GM23338 (cell line): ENCODE data around the gene DPT. TPM values are rescaled to one million over a fixed set of nuclear protein-coding genes. Genes with fewer than 3 reads are reported as not detected.

Source experiments
- ATAC-seq: fragments of 200-7000 bp; cut with Tn5 transposase; 3 replicates; pipeline ENCODE4 v1.9.1; 2020
- DNase-seq: peaks from one replicate; pipeline ENCODE4 v3.0.0-alpha.2; 2015; ENCODE audit warnings: low spot score
- H2AFZ ChIP-seq: fragments of 200-600 bp; sonication (generic); 2 replicates; pipeline ENCODE4 v1.8.0; 2016; ENCODE audit warnings: antibody characterized with exemption, mild to moderate bottlenecking, moderate library complexity
- H3F3A ChIP-seq: fragments of 200-600 bp; sonication (generic); replicated peaks from 2 replicates; pipeline ENCODE4 v1.8.0; 2017; ENCODE audit warnings: antibody characterized with exemption, mixed run types, low read depth
- H3K27ac ChIP-seq: fragments of 200-600 bp; sonication (generic); 2 replicates; pipeline ENCODE4 v1.6.1; 2016; ENCODE audit warnings: low read depth
- H3K27me3 ChIP-seq: fragments of 200-600 bp; sonication (generic); 2 replicates; pipeline ENCODE4 v1.8.0; 2016; ENCODE audit warnings: mild to moderate bottlenecking, mixed run types, moderate library complexity; ENCODE audit not compliant: insufficient read depth
- H3K36me3 ChIP-seq: fragments of 200-600 bp; sonication (generic); 2 replicates; pipeline ENCODE4 v1.8.0; 2016; ENCODE audit warnings: mild to moderate bottlenecking; ENCODE audit not compliant: insufficient read depth
- H3K4me1 ChIP-seq: fragments of 200-600 bp; sonication (generic); 2 replicates; pipeline ENCODE4 v1.8.0; 2016; ENCODE audit warnings: mild to moderate bottlenecking, moderate library complexity; ENCODE audit not compliant: insufficient read depth
- H3K4me2 ChIP-seq: fragments of 200-600 bp; sonication (generic); 2 replicates; pipeline ENCODE4 v1.7.1; 2017; ENCODE audit warnings: mixed run types
- H3K4me3 ChIP-seq: fragments of 200-600 bp; sonication (generic); 2 replicates; pipeline ENCODE4 v1.6.1; 2016; ENCODE audit warnings: mixed run types
- H3K79me2 ChIP-seq: fragments of 200-600 bp; sonication (generic); replicated peaks from 2 replicates; pipeline ENCODE4 v1.8.0; 2017; ENCODE audit warnings: mild to moderate bottlenecking; ENCODE audit not compliant: insufficient read depth
- H3K9me2 ChIP-seq: fragments of 200-600 bp; sonication (generic); 2 replicates; pipeline ENCODE4 v1.8.0; 2017; ENCODE audit not compliant: insufficient read depth
- H4K20me1 ChIP-seq: fragments of 200-600 bp; sonication (generic); replicated peaks from 2 replicates; pipeline ENCODE4 v1.8.0; 2017; ENCODE audit warnings: mild to moderate bottlenecking; ENCODE audit not compliant: insufficient read depth
- H3K27ac Mint-ChIP-seq: 2 replicates; pipeline ENCODE4 v1.8.0; 2020; ENCODE audit warnings: inconsistent platforms, mild to moderate bottlenecking, moderate library complexity, mixed read lengths
- H3K27me3 Mint-ChIP-seq: 3 replicates; pipeline ENCODE4 v1.8.0; 2022; ENCODE audit warnings: low read depth, mild to moderate bottlenecking, moderate library complexity, mixed read lengths, inconsistent platforms; ENCODE audit not compliant: insufficient read depth, poor library complexity
- H3K36me3 Mint-ChIP-seq: 3 replicates; pipeline ENCODE4 v1.8.0; 2021; ENCODE audit warnings: low read depth, mild to moderate bottlenecking, inconsistent platforms, moderate library complexity, mixed read lengths
- H3K4me1 Mint-ChIP-seq: 3 replicates; pipeline ENCODE4 v1.8.0; 2020; ENCODE audit warnings: mild to moderate bottlenecking, inconsistent platforms, mixed read lengths
- H3K4me3 Mint-ChIP-seq: 3 replicates; pipeline ENCODE4 v1.8.0; 2021; ENCODE audit warnings: moderate library complexity, mild to moderate bottlenecking, inconsistent platforms, mixed read lengths
- H3K9me3 Mint-ChIP-seq: 3 replicates; pipeline ENCODE4 v1.8.0; 2020; ENCODE audit warnings: moderate library complexity, mild to moderate bottlenecking, inconsistent platforms, mixed read lengths
- CREB1 ChIP-seq: fragments of 250-450 bp; sonication (Bioruptor Pico); IDR thresholded peaks from 2 replicates; pipeline ENCODE4 v1.5.0; 2020; ENCODE audit warnings: low read depth, mild to moderate bottlenecking, moderate library complexity
- CTCF ChIP-seq, 2 experiments: fragments of 200-600 bp in 1 of 2; sonication (generic) in 1 of 2; conservative IDR thresholded peaks; 2 replicates each; pipeline versions ENCODE4 v1.5.1 to v1.6.1; 2016 to 2017; ENCODE audit warnings: antibody characterized with exemption in 2 of 2, low read depth in 2 of 2, mild to moderate bottlenecking in 2 of 2, moderate library complexity in 1 of 2
- EZH2 ChIP-seq: fragments of 200-600 bp; sonication (generic); IDR thresholded peaks from one replicate; pipeline ENCODE4 v1.8.0; 2017; ENCODE audit warnings: antibody characterized with exemption, mild to moderate bottlenecking, low read depth; ENCODE audit not compliant: unreplicated experiment
- ZNF331 ChIP-seq: fragments of 250-450 bp; sonication (Bioruptor Pico); IDR thresholded peaks from 2 replicates; pipeline ENCODE4 v1.5.0; 2020; ENCODE audit warnings: low read depth, mild to moderate bottlenecking, moderate library complexity
- polyA plus RNA-seq: library from polyadenylated mRNA; unstranded; fragments of >200 nt; fragmentation: Nextera tagmentation; extraction: Ambion mirVana; gene quantifications from 2 replicates; pipeline ENCODE4 v1.2.1, GENCODE V29; 2016
- total RNA-seq: library from RNA; depleted of rRNA; stranded (reverse); fragments of >200 nt; shearing (Covaris generic); gene quantifications from 2 replicates; pipeline ENCODE4 v1.2.3, GENCODE V29; 2014
- TF ChIP-seq, protein P1 (sequence below): fragments of 250-450 bp; sonication (Bioruptor Pico); IDR thresholded peaks from 2 replicates; pipeline ENCODE4 v1.5.0; 2020; ENCODE audit warnings: mild to moderate bottlenecking, moderate library complexity

Gene DPT
- total and polyA plus RNA-seq, 2 experiments from 2014 or later: not detected

DNA sequence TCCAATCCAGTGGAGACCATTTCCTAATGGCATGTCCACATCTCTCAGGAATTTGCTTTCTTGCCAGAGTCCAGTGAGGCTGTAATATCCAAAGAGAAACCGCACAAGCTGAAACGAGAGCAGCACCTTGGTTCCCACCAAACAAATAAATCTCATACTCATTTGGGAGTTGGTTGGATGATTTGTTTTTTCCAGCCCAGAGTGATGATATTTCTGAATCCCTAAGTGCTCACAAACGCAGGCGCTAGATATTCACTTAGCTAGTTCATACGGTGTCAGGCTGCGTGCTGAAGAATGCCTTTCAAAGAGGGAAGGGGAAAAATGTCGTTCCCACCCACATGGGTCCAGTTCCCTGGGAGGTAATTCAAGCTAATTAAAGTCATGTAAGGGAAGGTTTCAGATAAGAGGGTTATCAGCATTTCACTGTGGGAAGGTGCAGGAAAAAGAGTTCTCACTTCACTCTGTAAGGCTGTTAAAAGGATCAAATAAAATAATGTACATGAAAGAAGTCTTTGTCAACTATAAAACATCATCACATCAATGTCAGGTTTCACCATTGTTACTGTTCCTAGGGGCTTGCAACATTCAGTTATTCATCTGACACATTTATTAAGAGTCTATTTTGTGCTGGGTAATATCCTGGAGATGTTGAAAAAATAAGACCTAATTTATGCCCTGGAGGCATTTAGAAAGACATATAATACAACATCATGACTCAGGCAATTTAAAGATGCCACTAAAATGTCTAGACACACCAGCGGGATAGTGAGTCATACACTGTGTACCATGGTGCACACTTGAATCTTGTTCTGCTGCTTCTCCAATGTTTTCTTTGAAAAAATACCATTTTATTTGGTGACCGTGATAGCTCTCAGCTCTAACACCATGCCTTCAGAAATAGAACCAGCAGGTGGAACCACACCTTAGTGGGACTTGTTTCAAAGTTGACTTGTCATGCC lies 19.3 kb downstream of the DPT start (continued):
- TF ChIP-seq, protein P1, sequence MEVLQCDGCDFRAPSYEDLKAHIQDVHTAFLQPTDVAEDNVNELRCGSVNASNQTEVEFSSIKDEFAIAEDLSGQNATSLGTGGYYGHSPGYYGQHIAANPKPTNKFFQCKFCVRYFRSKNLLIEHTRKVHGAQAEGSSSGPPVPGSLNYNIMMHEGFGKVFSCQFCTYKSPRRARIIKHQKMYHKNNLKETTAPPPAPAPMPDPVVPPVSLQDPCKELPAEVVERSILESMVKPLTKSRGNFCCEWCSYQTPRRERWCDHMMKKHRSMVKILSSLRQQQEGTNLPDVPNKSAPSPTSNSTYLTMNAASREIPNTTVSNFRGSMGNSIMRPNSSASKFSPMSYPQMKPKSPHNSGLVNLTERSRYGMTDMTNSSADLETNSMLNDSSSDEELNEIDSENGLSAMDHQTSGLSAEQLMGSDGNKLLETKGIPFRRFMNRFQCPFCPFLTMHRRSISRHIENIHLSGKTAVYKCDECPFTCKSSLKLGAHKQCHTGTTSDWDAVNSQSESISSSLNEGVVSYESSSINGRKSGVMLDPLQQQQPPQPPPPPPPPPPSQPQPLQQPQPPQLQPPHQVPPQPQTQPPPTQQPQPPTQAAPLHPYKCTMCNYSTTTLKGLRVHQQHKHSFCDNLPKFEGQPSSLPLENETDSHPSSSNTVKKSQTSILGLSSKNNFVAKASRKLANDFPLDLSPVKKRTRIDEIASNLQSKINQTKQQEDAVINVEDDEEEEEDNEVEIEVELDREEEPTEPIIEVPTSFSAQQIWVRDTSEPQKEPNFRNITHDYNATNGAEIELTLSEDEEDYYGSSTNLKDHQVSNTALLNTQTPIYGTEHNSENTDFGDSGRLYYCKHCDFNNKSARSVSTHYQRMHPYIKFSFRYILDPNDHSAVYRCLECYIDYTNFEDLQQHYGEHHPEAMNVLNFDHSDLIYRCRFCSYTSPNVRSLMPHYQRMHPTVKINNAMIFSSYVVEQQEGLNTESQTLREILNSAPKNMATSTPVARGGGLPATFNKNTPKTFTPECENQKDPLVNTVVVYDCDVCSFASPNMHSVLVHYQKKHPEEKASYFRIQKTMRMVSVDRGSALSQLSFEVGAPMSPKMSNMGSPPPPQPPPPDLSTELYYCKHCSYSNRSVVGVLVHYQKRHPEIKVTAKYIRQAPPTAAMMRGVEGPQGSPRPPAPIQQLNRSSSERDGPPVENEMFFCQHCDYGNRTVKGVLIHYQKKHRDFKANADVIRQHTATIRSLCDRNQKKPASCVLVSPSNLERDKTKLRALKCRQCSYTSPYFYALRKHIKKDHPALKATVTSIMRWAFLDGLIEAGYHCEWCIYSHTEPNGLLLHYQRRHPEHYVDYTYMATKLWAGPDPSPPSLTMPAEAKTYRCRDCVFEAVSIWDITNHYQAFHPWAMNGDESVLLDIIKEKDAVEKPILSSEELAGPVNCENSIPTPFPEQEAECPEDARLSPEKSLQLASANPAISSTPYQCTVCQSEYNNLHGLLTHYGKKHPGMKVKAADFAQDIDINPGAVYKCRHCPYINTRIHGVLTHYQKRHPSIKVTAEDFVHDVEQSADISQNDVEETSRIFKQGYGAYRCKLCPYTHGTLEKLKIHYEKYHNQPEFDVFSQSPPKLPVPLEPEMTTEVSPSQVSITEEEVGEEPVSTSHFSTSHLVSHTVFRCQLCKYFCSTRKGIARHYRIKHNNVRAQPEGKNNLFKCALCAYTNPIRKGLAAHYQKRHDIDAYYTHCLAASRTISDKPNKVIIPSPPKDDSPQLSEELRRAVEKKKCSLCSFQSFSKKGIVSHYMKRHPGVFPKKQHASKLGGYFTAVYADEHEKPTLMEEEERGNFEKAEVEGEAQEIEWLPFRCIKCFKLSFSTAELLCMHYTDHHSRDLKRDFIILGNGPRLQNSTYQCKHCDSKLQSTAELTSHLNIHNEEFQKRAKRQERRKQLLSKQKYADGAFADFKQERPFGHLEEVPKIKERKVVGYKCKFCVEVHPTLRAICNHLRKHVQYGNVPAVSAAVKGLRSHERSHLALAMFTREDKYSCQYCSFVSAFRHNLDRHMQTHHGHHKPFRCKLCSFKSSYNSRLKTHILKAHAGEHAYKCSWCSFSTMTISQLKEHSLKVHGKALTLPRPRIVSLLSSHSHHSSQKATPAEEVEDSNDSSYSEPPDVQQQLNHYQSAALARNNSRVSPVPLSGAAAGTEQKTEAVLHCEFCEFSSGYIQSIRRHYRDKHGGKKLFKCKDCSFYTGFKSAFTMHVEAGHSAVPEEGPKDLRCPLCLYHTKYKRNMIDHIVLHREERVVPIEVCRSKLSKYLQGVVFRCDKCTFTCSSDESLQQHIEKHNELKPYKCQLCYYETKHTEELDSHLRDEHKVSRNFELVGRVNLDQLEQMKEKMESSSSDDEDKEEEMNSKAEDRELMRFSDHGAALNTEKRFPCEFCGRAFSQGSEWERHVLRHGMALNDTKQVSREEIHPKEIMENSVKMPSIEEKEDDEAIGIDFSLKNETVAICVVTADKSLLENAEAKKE (CRISPR knock-in tag): no peak
- TF ChIP-seq EZH2 (no peak), ZNF331 (CRISPR knock-in tag) (no peak), CREB1 (no peak)

DNA sequence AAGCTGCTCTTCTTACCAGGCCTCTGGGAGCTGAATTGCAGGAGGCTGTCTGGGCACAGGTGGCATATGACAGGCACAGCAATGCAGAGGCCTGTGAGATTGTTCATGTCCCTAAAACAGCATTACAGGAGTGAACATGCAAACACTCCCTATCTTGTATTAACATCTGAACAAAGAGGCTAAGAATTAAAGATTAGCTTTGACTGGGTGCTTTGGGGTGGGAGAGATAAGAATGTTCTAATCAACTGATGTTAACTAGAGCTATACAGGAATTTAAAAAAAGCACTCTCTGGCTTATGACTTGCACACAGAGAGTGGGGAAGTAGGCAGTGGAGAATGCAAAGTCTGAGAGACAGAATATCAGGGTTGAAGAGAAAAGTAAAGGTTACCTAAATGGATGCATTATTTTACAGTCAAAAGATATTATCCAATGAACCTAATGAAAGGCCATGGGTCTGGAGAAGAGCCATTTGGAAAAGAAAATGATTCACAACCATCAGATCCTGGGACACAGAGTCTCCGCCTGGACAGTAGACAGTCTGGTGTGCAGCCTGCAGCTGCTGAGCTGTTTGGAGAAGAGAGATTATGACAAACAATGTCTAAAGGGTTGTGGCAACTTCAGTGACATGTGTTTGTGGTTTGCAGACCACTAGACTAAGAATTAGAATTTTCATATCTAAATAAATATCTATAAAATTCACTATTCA lies 20.2 kb downstream of the DPT start:
- no peak overlapping the region for H2AFZ ChIP-seq
- H3K9me2 ChIP-seq: 0 out of 2 replicates have a peak, but pooled peaks cover 4% of the 10 kb centered on the region
- H3K79me2 ChIP-seq: no peaks in the 10 kb centered on the region
- Mint-ChIP-seq H3K4me3 (no peak overlapping the region), H3K4me1 (no peaks in the 10 kb centered on the region), H3K27me3 (no peaks in the 10 kb centered on the region), H3K27ac (no peak overlapping the region), H3K9me3 (no peaks in the 10 kb centered on the region), H3K36me3 (no peaks in the 10 kb centered on the region)
- ATAC-seq (no peak), DNase-seq (no peak)
- no peaks in the 10 kb centered on the region for H4K20me1 ChIP-seq
- H3K4me1 ChIP-seq: no peaks in the 10 kb centered on the region
- no peaks in the 10 kb centered on the region for H3K36me3 ChIP-seq
- H3F3A ChIP-seq: no peaks in the 10 kb centered on the region
- no peaks in the 10 kb centered on the region for H3K27me3 ChIP-seq
- no peak overlapping the region for H3K4me2 ChIP-seq
- no peak overlapping the region for H3K4me3 ChIP-seq
- no peak overlapping the region for H3K27ac ChIP-seq
- no peak for TF ChIP-seq CTCF (conservative IDR thresholded peaks at IDR 0.05; ENCODE audit: low read depth in 2 of 2)
